Measurements from ENCODE around the gene DRD1.

GRCh38 chr5:175460126-175460525, 16.1 kb upstream of the DRD1 start:
- TF ChIP-seq CTCF (conservative IDR thresholded peaks at IDR 0.05; ENCODE audit: low read depth in 2 of 2): peak; percentile 65 to 68
- TF ChIP-seq EZH2 (IDR thresholded peaks at IDR 0.05; ENCODE audit: low read depth, unreplicated experiment): no peak
- TF ChIP-seq ZNF114 (CRISPR knock-in tag; IDR thresholded peaks at IDR 0.05): no peak
- no peak for TF ChIP-seq CREB1 (CRISPR knock-in tag; IDR thresholded peaks at IDR 0.05; ENCODE audit: low read depth)
- no peak for TF ChIP-seq REST (IDR thresholded peaks at IDR 0.05; ENCODE audit: unreplicated experiment)
- TF ChIP-seq EZH2phosphoT487 (IDR thresholded peaks at IDR 0.05; ENCODE audit: unreplicated experiment): no peak
- no peak for TF ChIP-seq POLR2AphosphoS5 (IDR thresholded peaks at IDR 0.05; ENCODE audit: low read depth)
- TF ChIP-seq JUNB (IDR thresholded peaks at IDR 0.05; ENCODE audit: unreplicated experiment): no peak
- TF ChIP-seq STAT1 (IDR thresholded peaks at IDR 0.05; ENCODE audit: unreplicated experiment): no peak
